Transverse colon (tissue), 4 donors: Measurements from ENCODE around the gene CGRRF1. TPM values are rescaled to one million over a fixed set of nuclear protein-coding genes. Genes with fewer than 3 reads are reported as not detected.

Source experiments
- DNase-seq: peaks from one replicate; pipeline ENCODE4 v3.0.0-alpha.2; 2019
- H3K27ac ChIP-seq, 4 donors: fragments of 200-600 bp; sonication (generic); 2 replicates each; pipeline ENCODE4 v1.5.1; 2016 to 2018; ENCODE audit warnings: inconsistent platforms in 4 of 4
- H3K27me3 ChIP-seq: fragments of 200-600 bp; sonication (generic); 2 replicates; pipeline ENCODE4 v1.5.1; 2017; ENCODE audit warnings: inconsistent platforms
- H3K36me3 ChIP-seq, 4 donors: fragments of 200-600 bp; sonication (generic); 2 replicates each; pipeline ENCODE4 v1.5.1; 2017 to 2019; ENCODE audit warnings: inconsistent platforms in 4 of 4
- H3K4me1 ChIP-seq, 4 donors: fragments of 200-600 bp; sonication (generic); 2 replicates each; pipeline ENCODE4 v1.5.1; 2017 to 2020; ENCODE audit warnings: inconsistent platforms in 4 of 4
- H3K4me3 ChIP-seq, 4 donors: fragments of 200-600 bp; sonication (generic); 1 replicate in 1 of 4; 2 replicates in 3 of 4; pipeline versions ENCODE4 v1.5.1 to v1.6.1; 2017 to 2019; ENCODE audit warnings: inconsistent platforms in 4 of 4
- H3K9me3 ChIP-seq, 2 donors: fragments of 200-600 bp; sonication (generic); 2 replicates each; pipeline ENCODE4 v1.5.1; 2017 to 2019; ENCODE audit warnings: inconsistent platforms in 2 of 2
- CTCF ChIP-seq, 5 experiments: fragments of 200-600 bp in 3 of 5; fragments of 450-650 bp in 2 of 5; sonication (generic) in 3 of 5; IDR thresholded peaks; 1 replicate in 2 of 5; 2 replicates in 3 of 5; pipeline ENCODE4 v1.5.1; 2016 to 2017; ENCODE audit warnings: antibody characterized with exemption in 5 of 5, inconsistent platforms in 3 of 5, mild to moderate bottlenecking in 2 of 5, moderate library complexity in 1 of 5
- EP300 ChIP-seq: sonication (generic); formaldehyde crosslinking; IDR thresholded peaks from one replicate; pipeline ENCODE4 v1.6.1; 2017; ENCODE audit warnings: antibody characterized with exemption, low read depth
- POLR2A ChIP-seq: fragments of 450-650 bp; IDR thresholded peaks from one replicate; pipeline ENCODE4 v1.6.1; 2016; ENCODE audit warnings: antibody characterized with exemption, mild to moderate bottlenecking, moderate library complexity
- POLR2AphosphoS5 ChIP-seq, 3 donors: sonication (generic); formaldehyde crosslinking; IDR thresholded peaks; one replicate each; pipeline ENCODE4 v1.6.1; 2016; ENCODE audit warnings: antibody characterized with exemption in 3 of 3
- WGBS, 2 donors: methylation state at CpG; one replicate each; pipeline ENCODE4 v1.1.5; 2018; ENCODE audit warnings: low coverage in 1 of 2; 5-methylcytosine and 5-hydroxymethylcytosine counted together
- in situ Hi-C, 4 donors: fragments of 200-750 bp; cut with MboI; loops; one replicate each; pipeline versions ENCODE4 v1.15.0 to v1.15.1; 2017; ENCODE audit warnings: low sequenced_read_pairs in 3 of 4, low pct_ligation_motif_present in 1 of 4, low pct_unique_long_range_greater_than_20kb in 1 of 4
- intact Hi-C: fragments of 100-400 bp; cut with DNase I; formaldehyde crosslinking; loops from one replicate; pipeline ENCODE4 v1.15.1; 2023; ENCODE audit warnings: low total_unique reads
- total RNA-seq, 4 donors: library from RNA; depleted of rRNA; stranded (reverse); fragments of >200 nt; gene quantifications; one replicate each; pipeline ENCODE4 v1.1.0, GENCODE V29; 2016

CGRRF1 gene
- total RNA-seq, 4 donors from 2014 or later = 2.6 to 46.8 (median 18.0) TPM

GRCh38 chr14:54565785-54566409, 56.2 kb downstream of the CGRRF1 start:
- Histone ChIP-seq H3K4me3 (peak overlapping the region; percentile 51 to 77 (median 70)), H3K36me3 (no peaks in the 10 kb centered on the region), H3K27me3 (no peaks in the 10 kb centered on the region), H3K4me1 (peaks cover 0 to 31% (median 27%) of the 10 kb centered on the region in 4 donors), H3K27ac (peak overlapping the region; percentile 97 to 99 (median 98)), H3K9me3 (no peaks in the 10 kb centered on the region)
- 0% methylated on average over 5 to 50 of the region's 73 CpGs for WGBS, 2 donors
- intact Hi-C loops (loop anchor here (1.0 to 5.0 kb wide), 3 partner anchors 106 to 207 kb away; no protein-coding TSS in a partner anchor), in situ Hi-C loops (no loop called here)
- TF ChIP-seq POLR2A = peak; percentile 0
- TF ChIP-seq EP300 = peak; percentile 59
- peak; percentile 95 to 98 (median 96) for TF ChIP-seq POLR2AphosphoS5 (IDR thresholded peaks at IDR 0.05)
- TF ChIP-seq CTCF (IDR thresholded peaks at IDR 0.05) = no peak
- peak; percentile 94 for DNase-seq

- intact Hi-C loops = loop anchor here (5.0 kb wide), 2 partner anchors 106 to 126 kb away; no protein-coding TSS in a partner anchor
These were observed 56.9 kb downstream of the CGRRF1 start, which contains the start of gene SAMD4A for GRCh38 chr14:54566410-54567223. Gene SAMD4A, plus strand, starts transcription at chr14:54567128. Its CDS starts 789 bp downstream, at chr14:54567917.

GRCh38 chr14:54567224-54567638, 57.5 kb downstream of the CGRRF1 start:
- intact Hi-C loops = loop anchor here (5.0 kb wide), 2 partner anchors 105 to 125 kb away; no protein-coding TSS in a partner anchor
- Histone ChIP-seq H3K27ac (peak overlapping the region; percentile 97 to 99 (median 98)), H3K9me3 (no peaks in the 10 kb centered on the region), H3K4me1 (peaks cover 0 to 35% (median 28%) of the 10 kb centered on the region in 4 donors), H3K27me3 (no peaks in the 10 kb centered on the region), H3K4me3 (peak overlapping the region; percentile 51 to 77 (median 70)), H3K36me3 (peaks cover 0 to 5% (median 0%) of the 10 kb centered on the region in 4 donors)
- 0% methylated on average over 10 to 28 of the region's 31 CpGs for WGBS, 2 donors
- DNase-seq = peak; percentile 34
- in situ Hi-C loops = no loop called here
- TF ChIP-seq POLR2A (peak; percentile 29), CTCF (IDR thresholded peaks at IDR 0.05) (no peak), POLR2AphosphoS5 (IDR thresholded peaks at IDR 0.05) (peak in 2 of 3 donors; percentile 3 to 60), EP300 (no peak)

More at GRCh38 chr14:54566410-54567223, 56.9 kb downstream of the CGRRF1 start, which contains the start of gene SAMD4A:
- H3K4me3 ChIP-seq = peak within 1 kb of the TSS; percentile 51 to 77 (median 70)
- no peaks in the 10 kb centered on the region for H3K9me3 ChIP-seq
- H3K27me3 ChIP-seq = no peaks in the 10 kb centered on the region
- DNase-seq = peak; percentile 75
- WGBS, 2 donors = 1% methylated on average over 43 of the region's 91 CpGs; no CpG with 5 or more reads in 1 of the 2 donors
- no peaks in the 10 kb centered on the region for H3K36me3 ChIP-seq
- peaks cover 0 to 35% (median 28%) of the 10 kb centered on the region in 4 donors for H3K4me1 ChIP-seq
- in situ Hi-C loops = no loop called here
- peak within 1 kb of the TSS; percentile 97 to 99 (median 98) for H3K27ac ChIP-seq
- TF ChIP-seq CTCF (IDR thresholded peaks at IDR 0.05) = peak in 2 of 5 experiments; percentile 18 to 32
- no peak for TF ChIP-seq EP300
- TF ChIP-seq POLR2AphosphoS5 (IDR thresholded peaks at IDR 0.05) = peak; percentile 14 to 57 (median 43)
- TF ChIP-seq POLR2A = peak; percentile 48
